Measurements from ENCODE around the gene LITAF.
"Not testable (repeated sequence)": the region's sequence is repeated elsewhere in the genome, so short reads cannot be mapped to it uniquely, and the experiment has no call there.

LITAF gene

DNA sequence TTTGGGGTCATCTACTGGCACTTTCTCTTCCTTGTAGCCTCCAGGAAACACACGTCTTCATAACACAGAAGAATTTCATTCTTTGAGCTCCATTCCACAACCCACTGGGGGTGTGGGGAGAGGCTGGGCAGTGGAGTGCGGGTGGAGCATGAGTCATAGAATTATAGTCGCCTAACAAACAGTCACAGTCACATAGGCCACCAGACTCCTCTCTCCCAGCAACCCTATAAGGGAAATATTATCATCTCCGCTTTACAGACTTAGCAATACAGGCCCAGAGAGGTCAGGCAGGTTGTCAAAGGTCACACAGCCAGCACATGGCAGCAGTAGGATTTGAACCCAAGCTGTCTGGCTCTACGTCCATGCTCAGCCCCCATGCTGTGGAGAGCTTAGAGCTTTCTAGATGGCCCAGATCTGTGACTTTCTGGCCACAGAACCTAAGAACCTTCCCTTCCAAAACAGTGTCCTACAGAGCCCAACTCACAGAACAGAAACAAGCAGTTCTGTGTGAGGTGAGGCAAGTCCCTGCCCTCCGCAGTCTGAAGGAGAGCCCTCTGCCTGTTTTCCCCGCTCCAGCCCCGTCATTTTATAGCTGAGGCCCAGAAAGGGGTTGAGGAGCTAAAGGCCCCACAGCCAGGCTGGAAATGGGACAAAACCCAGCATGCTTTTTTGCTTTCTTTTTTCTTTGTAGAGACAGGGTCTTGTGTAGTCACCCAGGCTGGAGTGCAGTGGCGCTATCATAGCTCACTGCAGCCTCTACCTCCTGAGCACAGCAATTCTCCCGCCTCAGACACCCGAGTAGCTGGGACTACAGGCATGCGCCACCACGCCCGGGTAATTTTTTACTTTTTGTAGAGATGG, 10.7 kb upstream of the LITAF start:
- DNase-seq, result no peak

DNA sequence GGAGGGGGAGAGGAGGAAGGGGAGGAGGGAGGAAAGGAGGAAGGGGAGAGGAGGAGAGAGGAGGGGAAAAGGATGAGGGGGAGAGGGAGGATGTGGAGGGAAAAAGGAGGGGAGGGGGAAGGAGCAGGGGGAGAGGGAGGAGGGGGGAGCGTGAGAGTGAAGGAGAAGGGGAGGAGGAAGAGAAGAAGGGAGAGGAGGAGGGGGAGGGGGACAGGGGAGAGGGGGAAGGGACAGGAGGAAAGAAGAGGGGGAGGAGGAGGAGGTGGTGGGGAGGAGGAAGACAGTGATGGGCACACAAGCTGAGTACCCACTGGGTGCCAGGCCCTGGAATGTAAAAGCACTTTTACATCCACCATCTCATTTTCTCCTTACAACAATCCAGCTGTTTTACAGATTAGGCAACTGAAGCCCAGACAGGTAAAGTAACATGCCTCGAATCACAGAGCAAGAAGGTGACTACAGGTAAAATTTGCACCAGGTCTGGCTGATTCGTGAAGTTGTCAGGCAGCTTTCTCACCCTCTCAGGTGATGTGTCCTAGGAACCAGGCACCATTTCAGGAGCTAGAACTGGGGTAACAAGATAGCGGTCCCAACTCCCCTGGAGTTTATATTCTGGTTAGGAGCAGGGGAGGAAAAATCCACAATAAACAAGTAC, 10.0 kb upstream of the LITAF start:
- DNase-seq, result no peak

DNA sequence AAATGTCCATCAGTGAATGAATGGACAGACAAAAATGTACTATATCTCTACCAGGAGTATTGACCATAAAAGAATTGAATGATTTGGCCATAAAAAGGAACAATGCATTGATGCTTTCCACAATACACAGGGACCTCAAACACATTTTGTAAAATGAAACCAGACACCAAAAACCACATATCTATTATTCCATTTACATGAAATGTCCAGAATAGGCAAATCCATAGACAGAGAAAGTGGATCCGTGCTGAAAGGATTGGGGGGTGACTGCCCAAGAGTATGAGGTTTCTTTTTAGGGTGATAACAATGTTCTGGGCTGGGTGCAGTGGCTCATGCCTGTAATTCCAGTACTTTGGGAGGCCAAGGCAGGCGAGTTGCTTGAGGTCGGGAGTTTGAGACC, 6.9 kb upstream of the LITAF start:
- no peak for DNase-seq

DNA sequence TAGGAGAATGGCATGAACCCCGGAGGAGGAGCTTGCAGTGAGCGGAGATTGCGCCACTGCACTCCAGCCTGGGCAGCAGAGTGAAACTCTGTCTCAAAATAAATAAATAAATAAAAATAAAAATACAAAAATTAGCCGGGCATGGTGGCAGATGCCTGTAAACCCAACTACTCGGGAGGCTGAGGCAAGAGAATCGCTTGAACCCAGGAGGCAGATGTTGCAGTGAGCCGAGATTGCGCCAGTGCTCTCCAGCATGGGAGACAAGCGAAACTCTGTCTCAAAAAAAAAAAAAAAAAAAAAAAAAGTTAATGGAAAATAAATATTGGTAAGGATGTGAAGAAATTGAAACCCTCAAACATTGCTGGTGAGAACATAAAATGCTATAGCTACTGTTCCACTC, 6.4 kb upstream of the LITAF start:
- DNase-seq, result not testable (repeated sequence)

DNA sequence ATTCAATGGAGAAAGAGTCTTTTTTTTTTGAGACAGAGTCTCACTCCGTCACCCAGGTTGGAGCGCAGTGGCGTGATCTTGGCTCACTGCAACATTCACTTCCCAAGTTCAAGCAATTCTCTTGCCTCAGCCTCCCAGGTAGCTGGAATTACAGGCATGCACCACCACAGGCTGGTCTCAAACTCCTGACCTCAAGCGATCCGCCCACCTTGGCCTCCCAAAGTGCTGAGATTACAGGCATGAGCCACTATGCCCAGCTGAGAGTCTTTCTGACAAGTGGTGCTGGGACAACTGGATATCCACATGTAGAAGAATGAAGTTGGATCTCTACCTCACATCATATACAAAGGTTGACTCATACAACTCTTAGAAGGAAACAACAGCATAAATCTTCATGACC, 4.9 kb upstream of the LITAF start:
- DNase-seq, result not testable (repeated sequence)

DNA sequence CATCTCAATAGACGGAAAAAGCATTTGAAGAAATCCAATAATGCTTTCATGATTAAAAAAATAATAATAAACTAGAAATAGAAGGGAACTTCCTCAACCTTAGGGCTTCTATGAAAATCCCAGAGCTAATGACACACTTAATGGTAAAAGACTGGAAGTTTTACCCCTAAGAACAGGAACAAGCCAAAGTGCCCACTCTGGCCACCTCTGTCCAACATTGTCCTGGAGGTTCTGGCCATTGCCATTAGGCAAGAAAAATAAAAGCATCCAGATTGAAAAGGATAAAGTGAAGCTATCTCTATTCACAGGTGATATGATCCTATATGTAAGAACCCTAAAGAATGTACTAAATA, 2.5 kb upstream of the LITAF start:
- no peak for DNase-seq

DNA sequence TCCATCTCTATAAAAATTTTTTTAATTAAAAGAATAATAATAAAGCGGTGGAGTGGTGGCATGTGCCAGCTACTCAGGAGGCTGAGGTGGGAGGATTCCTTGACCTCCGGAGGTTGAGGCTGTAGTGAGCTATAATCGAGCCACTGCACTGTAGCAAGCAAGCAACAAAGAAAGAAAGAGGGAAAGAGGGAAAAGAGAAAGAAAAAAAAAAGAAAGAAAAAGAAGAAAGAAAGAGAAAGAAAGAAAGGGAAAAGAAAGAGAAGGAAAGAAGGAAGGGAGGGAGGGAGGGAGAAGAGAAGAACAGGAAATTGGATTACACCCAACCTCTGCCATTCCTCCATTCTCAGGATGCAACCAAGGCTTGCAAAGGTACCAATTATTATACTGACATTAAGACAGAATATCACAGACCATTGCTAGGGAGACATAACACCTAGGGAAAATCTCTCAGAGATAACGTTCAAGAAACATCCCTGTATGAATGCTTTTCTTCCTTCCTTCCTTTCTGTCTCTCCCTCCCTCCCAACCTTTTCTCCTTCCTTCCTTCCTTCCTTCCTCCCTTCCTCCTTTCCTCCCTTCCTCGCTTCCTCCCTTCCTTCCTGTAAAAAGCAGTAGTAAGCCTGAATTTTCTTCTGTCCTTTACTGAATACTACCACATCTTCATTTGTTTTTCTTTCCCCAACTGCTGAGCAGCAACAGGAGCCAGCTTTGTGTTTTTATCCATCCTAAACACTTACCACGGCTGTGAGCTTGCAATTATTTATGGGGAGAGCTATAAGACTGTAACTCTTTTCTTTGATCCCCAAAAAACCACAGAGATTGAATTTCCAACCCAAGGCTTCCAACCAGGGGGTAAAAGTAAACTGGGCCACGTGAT, 1.8 kb upstream of the LITAF start:
- no peak for DNase-seq

DNA sequence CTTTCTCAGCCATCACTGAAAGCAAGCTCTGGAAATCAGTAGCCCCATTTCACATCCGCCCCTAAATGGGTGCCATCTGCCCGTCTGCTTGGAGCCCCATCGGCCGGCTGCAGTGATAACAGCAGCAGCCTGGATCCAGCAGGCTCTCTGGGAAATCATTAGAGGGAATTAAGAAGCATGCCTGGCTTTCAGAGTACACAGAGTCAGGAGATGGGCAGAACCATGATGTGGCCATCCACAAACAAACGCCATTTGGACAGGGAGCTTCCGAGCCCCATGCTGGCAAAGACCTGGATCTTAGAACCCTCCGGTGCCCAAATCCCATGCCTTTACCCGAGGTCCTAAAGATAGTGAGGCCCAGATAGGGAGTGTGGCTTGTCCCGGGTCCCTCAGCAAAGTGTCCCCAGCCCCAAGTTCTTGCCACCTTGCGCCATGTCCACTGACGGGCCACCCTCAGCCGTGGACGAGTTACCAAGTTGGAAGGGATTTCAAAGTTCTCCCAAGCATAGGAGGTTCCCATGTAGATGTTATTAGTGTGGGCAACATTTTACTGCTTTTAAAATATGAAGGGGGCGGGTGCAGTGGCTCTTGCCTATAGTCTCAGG, 1.0 kb upstream of the LITAF start:
- DNase-seq, result no peak

DNA sequence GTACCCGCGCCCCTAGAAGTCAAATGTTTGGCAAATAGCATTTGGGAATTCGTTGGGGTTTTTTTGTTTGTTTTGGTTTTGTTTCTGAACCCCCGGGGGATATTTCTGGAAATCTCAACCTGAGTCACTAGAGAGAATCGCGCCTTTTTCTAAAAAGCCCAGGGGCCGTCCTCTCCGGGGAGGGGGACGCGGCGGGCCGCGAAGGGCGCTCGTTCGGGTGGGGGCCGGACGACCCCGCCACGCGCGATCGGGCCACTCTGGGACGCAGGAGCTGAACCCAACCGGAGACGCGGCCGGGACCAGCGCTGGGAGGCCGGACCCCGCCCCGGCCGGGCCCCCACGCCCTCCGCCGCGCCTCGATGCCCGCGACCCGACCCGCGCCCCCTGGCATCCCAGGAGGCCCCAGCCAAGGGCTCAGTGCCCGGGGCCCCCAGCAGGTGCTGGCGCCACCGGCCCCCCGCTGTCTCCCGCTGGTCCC, 302 bp downstream of the LITAF start:
- no peak for DNase-seq

DNA sequence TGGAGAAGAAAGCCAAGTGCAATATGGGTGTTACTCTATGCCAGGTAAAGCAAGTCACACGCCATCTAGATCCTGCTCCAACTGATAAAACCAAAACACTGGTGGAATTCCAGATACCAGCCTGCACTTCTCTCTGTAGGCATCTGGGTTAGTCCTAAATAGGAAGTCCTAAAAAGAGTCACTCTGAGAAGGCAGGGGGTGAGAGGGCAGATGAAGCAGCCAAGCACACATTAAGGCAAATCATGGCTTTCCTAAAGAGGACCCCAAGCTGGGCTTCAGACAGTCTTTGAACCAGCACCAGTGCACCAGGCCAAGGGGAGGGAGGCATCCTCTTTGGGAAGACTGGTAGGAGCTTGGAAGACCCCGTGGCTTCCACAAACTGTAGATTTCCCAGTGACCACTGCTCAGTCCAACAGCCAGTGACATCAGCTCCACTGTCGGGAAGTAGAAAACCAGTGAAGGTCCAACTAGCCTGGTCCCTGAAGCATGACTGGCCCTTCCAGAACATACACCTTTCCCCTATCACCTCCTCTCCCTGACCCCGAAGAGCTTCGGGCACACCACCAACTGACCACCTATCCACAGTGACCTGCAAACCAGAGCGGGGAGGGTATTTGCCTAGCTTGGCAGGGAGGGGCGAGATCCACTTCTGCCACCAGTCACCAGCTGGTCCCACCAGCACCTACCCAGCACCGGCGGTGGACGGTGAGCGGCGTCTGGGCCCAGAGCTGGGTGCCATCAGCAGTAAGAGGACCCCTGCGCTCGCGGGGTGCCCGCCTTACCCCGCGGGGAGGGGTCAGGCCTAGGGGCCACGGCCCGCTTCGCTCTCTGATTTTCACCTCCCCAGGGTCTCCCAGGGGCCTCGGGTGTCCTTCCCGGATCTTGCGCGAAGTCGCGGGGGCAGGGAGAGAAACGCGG, 1.0 kb downstream of the LITAF start:
- no peak for DNase-seq

DNA sequence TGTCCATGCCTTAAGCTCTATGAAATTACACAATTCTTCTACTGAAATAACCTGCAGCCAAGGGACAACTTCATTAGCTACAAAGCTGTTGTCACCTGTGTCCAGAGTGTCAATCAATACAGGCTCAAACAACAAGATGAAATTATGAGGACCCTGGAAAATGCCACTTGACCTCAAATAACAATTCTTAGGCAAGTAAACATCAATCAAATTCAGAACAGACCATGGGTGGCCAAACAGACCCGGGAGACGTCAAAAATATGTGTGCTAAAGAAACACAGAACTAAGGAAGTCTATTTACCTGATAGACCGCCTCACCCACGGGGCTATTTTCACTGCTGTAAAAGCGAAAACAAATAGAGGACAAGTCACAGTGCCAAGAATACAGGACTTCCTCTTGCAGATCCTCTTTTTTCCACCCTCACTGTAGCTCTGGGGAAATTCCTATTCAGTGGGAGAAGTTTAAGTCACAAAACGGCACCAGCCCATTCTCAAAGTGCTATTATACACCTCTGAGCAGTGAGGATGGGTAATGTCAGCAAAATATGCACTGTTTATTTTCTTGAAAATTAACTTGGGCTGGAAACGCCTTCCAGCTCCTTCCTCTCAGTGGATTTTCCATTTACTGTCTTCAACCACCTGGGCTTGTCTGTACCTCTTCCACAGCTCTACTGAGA, 2.7 kb downstream of the LITAF start:
- no peak for DNase-seq

DNA sequence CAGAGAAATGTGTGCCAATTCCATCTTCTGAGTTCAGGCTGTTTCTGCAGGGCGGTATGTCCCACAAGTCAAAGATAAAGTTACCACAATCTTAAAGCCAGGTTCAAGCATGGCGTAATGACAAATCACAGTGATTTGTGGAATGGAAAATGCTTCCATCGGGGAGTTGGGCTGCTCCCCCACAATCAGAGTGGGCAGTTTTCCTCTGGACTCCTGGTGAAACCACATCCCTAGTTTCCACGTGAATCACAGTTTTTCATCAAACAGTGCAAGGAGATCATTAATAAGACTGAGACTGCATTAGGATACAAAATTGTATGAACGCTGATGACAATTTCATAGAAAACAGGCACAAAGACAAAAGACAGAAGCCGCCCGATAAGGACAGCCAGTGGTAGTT, 3.6 kb downstream of the LITAF start:
- DNase-seq, result no peak

DNA sequence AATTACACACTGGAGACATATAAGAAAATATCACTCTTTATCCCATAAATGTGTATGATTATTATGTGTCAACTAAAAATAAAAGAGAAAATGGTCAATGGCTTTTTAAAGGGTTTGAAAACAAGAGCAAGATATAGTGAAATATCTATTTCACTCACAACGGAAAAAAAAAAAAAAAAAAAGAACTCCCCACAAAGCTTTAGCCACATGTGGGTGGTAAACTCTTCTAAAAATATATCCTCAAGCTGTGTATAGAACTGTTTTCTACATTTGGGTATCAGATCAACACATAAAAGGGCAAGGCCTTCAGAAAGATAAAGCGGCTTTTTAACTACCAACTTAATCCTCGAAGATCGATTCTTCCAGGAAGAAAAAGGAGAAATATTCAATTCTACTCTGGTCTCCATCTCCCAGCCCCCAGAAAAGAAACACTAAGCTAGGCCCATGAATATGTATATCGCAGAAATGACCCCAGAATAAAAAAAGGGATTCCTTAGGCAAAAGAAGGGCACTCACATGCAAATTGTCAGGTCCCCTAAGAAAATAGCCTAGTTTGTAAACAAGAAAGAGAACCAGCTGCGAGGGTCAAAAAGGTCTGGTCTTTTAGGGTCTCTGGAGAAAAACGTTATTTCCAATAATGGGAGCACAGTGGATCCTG, 4.4 kb downstream of the LITAF start:
- no peak for DNase-seq

DNA sequence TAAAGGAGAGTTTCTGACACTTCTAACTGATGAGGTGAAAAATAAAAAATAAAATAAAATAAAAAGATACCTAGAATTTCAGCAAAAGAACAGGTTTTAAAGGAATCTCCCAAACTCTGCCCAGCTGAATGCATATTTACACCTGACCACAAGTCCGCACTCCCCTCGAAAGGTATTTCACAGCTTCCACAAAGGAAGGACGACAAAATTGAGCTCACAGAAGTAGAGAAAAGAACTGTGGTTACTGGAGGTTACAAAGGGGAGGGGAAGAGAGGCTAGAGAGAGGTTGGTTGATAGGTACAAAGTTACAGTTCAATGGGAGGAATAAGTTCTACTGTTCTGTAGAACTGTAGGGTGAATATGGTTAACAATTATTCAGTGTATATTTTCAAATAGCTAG, 5.0 kb downstream of the LITAF start:
- DNase-seq, result no peak

DNA sequence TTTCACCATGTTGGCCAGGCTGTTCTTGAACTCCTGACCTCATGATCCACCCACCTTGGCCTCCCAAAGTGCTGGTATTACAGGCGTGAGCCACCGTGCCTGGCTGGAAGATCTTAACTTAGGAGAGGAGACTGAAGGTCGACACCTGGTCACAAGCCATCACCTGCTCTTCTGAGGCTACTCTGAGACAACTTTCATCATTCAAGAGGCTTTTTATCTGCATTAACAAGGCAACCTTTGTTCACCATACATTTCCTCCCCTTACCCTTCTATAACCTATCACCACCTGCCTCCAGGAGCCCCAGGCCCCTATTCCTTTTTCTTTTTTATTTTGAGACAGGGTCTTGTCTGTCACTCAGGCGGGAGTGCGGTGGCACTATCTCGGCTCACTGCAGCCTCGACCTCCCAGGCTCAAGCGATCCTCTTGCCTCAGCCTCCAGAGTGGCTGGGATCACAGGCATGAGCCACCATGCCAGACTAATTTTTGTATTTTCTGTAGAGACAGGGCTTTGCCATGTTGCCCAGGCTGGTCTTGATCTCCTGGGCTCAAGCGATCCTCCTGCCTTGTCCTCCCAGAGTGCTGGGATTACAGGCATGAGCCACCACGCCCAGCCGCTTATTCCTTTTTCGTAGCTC, 6.2 kb downstream of the LITAF start:
- DNase-seq, result no peak

DNA sequence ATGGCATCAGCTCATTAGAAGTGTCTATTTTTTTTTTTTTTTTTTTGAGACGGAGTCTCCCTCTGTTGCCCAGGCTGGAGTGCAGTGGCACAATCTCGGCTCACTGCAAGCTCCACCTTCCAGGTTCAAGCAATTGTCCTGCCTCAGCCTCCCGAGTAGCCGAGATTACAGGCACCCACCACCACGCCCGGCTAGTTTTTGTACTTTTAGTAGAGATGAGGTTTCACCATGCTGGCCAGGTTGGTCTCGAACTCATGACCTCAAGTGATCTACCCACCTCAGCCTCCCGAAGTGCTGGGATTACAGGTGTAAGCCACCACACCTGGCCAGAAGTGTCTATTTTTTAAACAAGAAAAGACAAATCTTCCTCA, 9.4 kb downstream of the LITAF start:
- DNase-seq, result not testable (repeated sequence)

DNA sequence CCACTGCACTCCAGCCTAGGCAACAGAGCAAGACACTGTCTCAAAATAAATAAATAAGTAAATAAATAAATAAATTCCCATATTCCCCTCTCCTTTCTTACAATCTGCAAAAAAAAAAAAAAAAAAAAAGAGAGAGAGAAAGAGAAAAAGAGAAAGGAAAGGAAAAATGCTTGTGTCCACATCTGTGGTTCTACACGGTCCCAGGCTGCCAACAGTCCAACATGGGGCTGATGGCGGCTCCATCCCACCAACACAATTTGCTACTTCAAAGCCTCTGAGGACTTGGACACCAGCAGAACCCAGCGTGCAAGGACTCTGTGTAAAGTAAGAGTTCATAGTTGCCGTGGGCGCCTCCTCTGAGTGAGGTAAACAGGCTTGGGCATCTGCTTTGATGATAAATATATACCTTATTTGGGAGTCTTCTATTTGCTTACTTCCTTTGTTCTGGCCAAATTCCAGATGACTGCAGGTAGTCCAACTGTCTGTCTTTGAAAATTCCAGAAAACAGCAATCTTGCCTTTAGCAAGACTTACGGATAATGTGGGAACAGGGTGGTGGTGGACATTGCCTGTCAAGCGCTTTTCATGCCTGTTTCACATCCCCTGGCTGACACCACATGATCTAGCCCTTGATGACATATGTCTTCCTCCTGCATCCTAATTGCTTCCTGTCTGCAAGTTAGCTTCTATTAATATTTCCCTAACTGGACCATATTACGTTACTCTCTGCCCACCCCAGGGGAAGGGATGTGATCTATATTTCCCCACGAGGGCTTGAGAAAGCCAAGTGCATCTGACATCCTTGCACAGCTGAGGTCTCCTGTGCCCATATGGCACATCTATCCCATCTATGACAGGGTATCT, 10.1 kb downstream of the LITAF start:
- DNase-seq, result no peak

DNA sequence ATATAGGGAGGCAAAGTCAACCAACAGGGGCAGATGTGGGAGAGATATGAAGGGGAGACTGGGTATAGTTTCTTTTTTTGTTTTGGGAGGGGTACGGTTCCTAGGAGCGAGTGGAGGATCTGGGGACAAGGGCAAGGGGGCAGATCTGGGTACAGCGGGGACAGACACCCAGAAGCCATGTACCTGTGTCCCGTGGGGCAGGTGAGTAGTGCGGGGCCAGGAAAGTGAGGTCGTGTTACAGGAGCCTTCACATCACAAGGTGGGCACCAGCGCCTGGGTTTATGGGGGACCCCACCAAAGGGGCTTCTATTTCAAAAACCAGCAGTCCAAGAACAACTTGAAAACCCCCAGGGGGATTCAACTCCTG, 11.5 kb downstream of the LITAF start:
- DNase-seq, result no peak

DNA sequence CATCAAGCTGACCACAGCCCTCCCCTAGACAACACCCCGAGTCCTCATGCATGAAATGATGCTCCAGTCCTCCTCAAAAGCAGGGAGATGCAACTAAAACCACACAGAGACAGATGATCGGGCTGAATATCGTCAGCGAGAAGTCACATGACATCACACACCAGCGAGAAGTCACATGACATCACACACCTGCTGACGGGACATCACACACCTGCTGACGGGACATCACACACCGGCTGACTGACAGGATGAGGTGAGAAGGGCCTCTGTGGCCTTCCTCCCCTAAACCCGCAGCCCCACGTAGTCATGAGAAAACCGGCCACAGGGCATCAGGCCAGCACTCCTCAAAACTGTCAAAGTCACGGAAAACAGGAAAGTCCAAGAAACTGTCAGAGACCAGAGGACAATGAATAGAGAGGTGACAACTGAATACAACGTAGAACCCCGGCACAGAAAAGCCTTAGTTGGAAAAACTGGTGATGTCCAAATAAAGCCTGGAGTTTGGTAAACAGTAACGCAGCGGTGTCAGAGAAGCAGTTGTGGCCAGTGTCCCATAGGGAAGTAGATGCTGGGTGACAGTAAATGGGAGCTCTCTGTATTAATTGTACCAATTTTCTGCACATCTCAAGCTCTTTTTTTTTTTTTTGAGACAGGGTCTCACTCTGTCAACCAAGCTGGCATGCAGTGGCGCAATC, 14.3 kb downstream of the LITAF start:
- DNase-seq, result no peak

Measured in NCI-H446 treated with DMSO at 0.1 percent for 48 hours (cell line).